Measurements from ENCODE around the gene RASA3. TPM values are rescaled to one million over a fixed set of nuclear protein-coding genes. Genes with fewer than 3 reads are reported as not detected.

The RASA3 gene
- total and polyA plus RNA-seq, 10 of the 15 experiments (the other 5 are each of a cell fraction or from before 2014, with no cell fraction given) = 0.79 to 33.9 (median 17.6) TPM

- intact Hi-C loops (cut with micrococcal nuclease; ENCODE audit: unreplicated experiment) = no loop called here
- in situ Hi-C loops (cut with MboI) = no loop called here
- ChIA-PET CTCF (no interaction called here), RAD21 (ENCODE audit: unreplicated experiment) (no interaction called here), POLR2A (no interaction called here), SMC1A (ENCODE audit: uncharacterized antibody, unreplicated experiment) (no interaction called here)
- no TSS peak for BruUV-seq (replicated peaks)
- 37% methylated on average over 21 of the region's 21 CpGs for WGBS (ENCODE audit: insufficient coverage, insufficient replicate concordance, low lambda C conversion rate, missing lambda C conversion rate)
- Histone ChIP-seq H3K9me3 (replicated peaks; ENCODE audit: control insufficient read depth, insufficient read depth, low read length) (no peaks in the 10 kb centered on the region; the same call in 2 of the 3 replicates), H4K20me1 (ENCODE audit: control insufficient read depth, insufficient read depth) (no peaks in the 10 kb centered on the region), H3K4me3 (no peak overlapping the region), H3K4me2 (ENCODE audit: control insufficient read depth, insufficient read depth) (no peak overlapping the region), H3K79me2 (ENCODE audit: control insufficient read depth, insufficient read depth, low read length) (no peaks in the 10 kb centered on the region), H2AFZ (ENCODE audit: control insufficient read depth, low read depth, low read length) (no peak overlapping the region), H3K27me3 (replicated peaks in 1 of 2; ENCODE audit: control insufficient read depth in 2 of 2, insufficient read depth in 2 of 2, low read length in 1 of 2) (peaks cover 0 to 2% of the 10 kb centered on the region in 2 experiments; a peak in 2 of 4 replicates), H3K4me1 (ENCODE audit: control insufficient read depth, insufficient read depth, low read length) (peaks cover 16% of the 10 kb centered on the region), H3K9ac (ENCODE audit: control insufficient read depth, insufficient read depth, low read length) (no peak overlapping the region), H3K27ac (ENCODE audit: control insufficient read depth, insufficient read depth) (no peak overlapping the region), H3K36me3 (ENCODE audit: control insufficient read depth in 2 of 2, insufficient read depth in 2 of 2, low read length in 1 of 2) (no peaks in the 10 kb centered on the region)
- no peak for FAIRE-seq
- no peak for ATAC-seq
- TF ChIP-seq EGR1 (IDR thresholded peaks at IDR 0.05; ENCODE audit: borderline replicate concordance in 1 of 2, low read depth in 2 of 2, low read length in 2 of 2) (no peak), ATF3 (IDR thresholded peaks at IDR 0.05; ENCODE audit: borderline replicate concordance, extremely low read depth, low read depth, low read length) (no peak), ZNF622 (IDR thresholded peaks at IDR 0.05) (no peak), MTA2 (IDR thresholded peaks at IDR 0.05; ENCODE audit: low read depth) (no peak), SP1 (IDR thresholded peaks at IDR 0.05; ENCODE audit: low read depth, low read length) (no peak), SIN3A (IDR thresholded peaks at IDR 0.05; ENCODE audit: low read depth, low read length) (no peak), TAF1 (IDR thresholded peaks at IDR 0.05; ENCODE audit: borderline replicate concordance, low read depth, low read length) (no peak)
- TF ChIP-seq, protein P1, sequence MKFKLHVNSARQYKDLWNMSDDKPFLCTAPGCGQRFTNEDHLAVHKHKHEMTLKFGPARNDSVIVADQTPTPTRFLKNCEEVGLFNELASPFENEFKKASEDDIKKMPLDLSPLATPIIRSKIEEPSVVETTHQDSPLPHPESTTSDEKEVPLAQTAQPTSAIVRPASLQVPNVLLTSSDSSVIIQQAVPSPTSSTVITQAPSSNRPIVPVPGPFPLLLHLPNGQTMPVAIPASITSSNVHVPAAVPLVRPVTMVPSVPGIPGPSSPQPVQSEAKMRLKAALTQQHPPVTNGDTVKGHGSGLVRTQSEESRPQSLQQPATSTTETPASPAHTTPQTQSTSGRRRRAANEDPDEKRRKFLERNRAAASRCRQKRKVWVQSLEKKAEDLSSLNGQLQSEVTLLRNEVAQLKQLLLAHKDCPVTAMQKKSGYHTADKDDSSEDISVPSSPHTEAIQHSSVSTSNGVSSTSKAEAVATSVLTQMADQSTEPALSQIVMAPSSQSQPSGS (IDR thresholded peaks at IDR 0.05; ENCODE audit: low read length) = no peak
- DNase-seq (ENCODE audit: low read depth, low spot score) = no peak
Measured at GRCh38 chr13:113935001-113935844, 197.2 kb downstream of the RASA3 start.

Data from GM12878 (cell line).